AG10803 (cell line): ENCODE measurements around the gene PQBP1.

Source experiments
- DNase-seq: peaks from one replicate; pipeline ENCODE4 v3.0.0; 2010; ENCODE audit warnings: low read depth
- H3K4me3 ChIP-seq: 2 replicates; pipeline ENCODE4 v1.5.1; 2011; ENCODE audit warnings: mild to moderate bottlenecking, low read length, control low read depth
- CTCF ChIP-seq: conservative IDR thresholded peaks from 2 replicates; pipeline ENCODE4 v1.5.1; 2011; ENCODE audit warnings: mild to moderate bottlenecking, low read length, control low read depth, inconsistent platforms

Gene PQBP1

DNA sequence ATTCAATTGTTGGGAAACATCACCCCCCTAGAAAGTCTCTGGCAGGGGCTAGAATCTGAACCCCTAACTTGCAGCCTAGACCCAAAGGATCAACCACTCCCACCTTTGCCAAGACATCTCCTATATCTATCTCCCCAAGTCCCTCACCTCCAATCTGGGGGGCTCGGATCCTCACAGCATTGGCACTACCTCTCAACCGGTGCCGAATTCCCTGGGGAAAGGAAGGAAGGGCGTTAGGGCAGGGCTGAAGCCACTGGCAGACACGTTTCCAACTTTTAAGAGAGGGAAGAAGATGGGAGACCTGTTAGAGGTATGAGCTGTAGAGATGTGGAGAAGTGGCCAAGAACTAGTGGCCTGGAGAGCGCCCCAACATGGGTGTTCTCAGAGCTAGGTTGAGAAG, 2.8 kb upstream of the PQBP1 start:
- TF ChIP-seq CTCF = no peak
- DNase-seq = no peak
- no peak overlapping the region for H3K4me3 ChIP-seq

DNA sequence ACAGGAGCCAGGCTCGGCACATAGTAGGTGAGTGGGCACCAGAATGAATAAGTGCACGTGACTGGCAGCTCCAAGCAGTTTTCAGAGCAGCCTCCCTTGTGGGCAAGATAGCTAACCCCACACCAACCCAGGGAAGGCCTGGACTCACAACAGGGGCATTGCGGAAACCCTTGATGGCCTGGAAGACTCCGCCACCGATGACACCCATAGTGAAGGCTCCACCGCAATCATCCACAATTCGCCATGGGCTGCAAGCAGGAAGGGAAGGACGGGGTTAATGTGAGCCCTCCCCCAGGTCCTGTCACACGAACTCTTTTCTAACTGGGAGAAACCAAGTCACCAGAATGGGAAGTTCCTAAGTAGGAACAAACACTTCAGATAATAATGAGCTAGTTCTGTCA, 1.1 kb upstream of the PQBP1 start:
- no peak for TF ChIP-seq CTCF
- peak overlapping the region; percentile 80 for H3K4me3 ChIP-seq
- DNase-seq = peak; percentile 31

GRCh38 chrX:48897157-48897624, 539 bp upstream of the PQBP1 start:
- no peak for TF ChIP-seq CTCF
- peak; percentile 64 for DNase-seq
- H3K4me3 ChIP-seq = peak overlapping the region; percentile 80

GRCh38 chrX:48899078-48899410, 1.3 kb downstream of the PQBP1 start:
- TF ChIP-seq CTCF = no peak
- H3K4me3 ChIP-seq = no peak overlapping the region
- DNase-seq = no peak

DNA sequence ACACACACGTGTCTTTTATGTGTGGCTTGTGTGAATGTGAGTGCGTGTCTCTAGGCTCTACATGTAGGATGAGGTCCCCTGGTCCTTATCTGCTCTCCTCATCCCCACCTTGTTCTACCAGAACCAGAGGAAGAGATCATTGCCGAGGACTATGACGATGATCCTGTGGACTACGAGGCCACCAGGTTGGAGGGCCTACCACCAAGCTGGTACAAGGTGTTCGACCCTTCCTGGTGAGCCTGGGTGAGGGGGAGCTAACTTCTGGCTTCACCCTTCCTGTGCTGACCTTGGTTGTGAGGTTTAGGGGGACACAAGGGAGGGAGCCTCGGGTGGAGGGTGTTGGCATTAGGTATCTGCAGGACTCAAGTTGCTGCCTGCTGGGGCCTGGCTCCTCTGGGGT, 3.3 kb downstream of the PQBP1 start:
- no peak overlapping the region for H3K4me3 ChIP-seq
- no peak for TF ChIP-seq CTCF
- DNase-seq = no peak

DNA sequence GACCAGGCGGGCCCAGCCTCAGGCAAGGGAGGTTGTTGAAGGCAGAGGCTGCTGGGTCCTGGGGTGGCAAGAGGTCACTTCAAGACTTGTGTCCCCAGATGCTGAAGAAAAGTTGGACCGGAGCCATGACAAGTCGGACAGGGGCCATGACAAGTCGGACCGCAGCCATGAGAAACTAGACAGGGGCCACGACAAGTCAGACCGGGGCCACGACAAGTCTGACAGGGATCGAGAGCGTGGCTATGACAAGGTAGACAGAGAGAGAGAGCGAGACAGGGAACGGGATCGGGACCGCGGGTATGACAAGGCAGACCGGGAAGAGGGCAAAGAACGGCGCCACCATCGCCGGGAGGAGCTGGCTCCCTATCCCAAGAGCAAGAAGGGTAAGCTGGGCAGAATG, 4.4 kb downstream of the PQBP1 start:
- no peak overlapping the region for H3K4me3 ChIP-seq
- DNase-seq = no peak
- TF ChIP-seq CTCF = no peak

DNA sequence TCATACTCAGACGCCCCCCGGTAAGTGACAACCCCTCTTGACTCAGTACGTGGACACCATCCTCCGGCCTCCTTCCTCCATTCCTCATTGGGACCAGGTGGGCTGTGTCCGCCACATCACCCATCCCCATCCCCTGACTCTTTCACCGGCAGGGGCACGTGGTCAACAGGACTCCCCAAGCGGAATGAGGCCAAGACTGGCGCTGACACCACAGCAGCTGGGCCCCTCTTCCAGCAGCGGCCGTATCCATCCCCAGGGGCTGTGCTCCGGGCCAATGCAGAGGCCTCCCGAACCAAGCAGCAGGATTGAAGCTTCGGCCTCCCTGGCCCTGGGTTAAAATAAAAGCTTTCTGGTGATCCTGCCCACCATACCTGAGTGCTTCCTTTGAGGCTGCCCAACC, 5.0 kb downstream of the PQBP1 start:
- no peak overlapping the region for H3K4me3 ChIP-seq
- no peak for TF ChIP-seq CTCF
- no peak for DNase-seq
